GM13976 (cell line): ENCODE data around the gene ATP1B2.
"Not testable (repeated sequence)": the region's sequence is repeated elsewhere in the genome, so short reads cannot be mapped to it uniquely, and the experiment has no call there.

ENCODE experiments used
- DNase-seq: peaks from one replicate; pipeline ENCODE4 v3.0.0; 2012; ENCODE audit warnings: low spot score
- CTCF ChIP-seq: IDR thresholded peaks from 2 replicates; pipeline ENCODE4 v1.5.1; 2012; ENCODE audit warnings: borderline replicate concordance, mild to moderate bottlenecking; ENCODE audit not compliant: insufficient read depth; ENCODE audit errors: extremely low read depth, missing control alignments, control extremely low read depth
- in situ Hi-C: fragments of 300-500 bp; cut with MboI; formaldehyde crosslinking; loops from one replicate; pipeline ENCODE4 v1.12.0; 2022; ENCODE audit warnings: low sequenced_read_pairs, mixed read lengths, inconsistent platforms; ENCODE audit not compliant: unreplicated experiment

The ATP1B2 gene

GRCh38 chr17:7634384-7634783 is 16.3 kb upstream of the ATP1B2 start:
- in situ Hi-C loops, result no loop called here
- TF ChIP-seq CTCF, result peak; percentile 35
- peak; percentile 58 for DNase-seq

- DNase-seq, result no peak
- TF ChIP-seq CTCF, result no peak
- in situ Hi-C loops, result no loop called here
These were observed 14.6 kb upstream of the ATP1B2 start for GRCh38 chr17:7636163-7636562.

GRCh38 chr17:7640783-7641182 is 9.9 kb upstream of the ATP1B2 start:
- in situ Hi-C loops, result no loop called here
- DNase-seq, result no peak
- TF ChIP-seq CTCF, result no peak

GRCh38 chr17:7641635-7642034 is 9.1 kb upstream of the ATP1B2 start:
- DNase-seq, in situ Hi-C loops: not testable (repeated sequence)

GRCh38 chr17:7644775-7645174 is 6.0 kb upstream of the ATP1B2 start:
- TF ChIP-seq CTCF, result no peak
- no peak for DNase-seq
- in situ Hi-C loops, result no loop called here

- in situ Hi-C loops, result no loop called here
- TF ChIP-seq CTCF, result no peak
These were observed 4.3 kb upstream of the ATP1B2 start for GRCh38 chr17:7646457-7646856.

GRCh38 chr17:7647018-7647417 is 3.7 kb upstream of the ATP1B2 start:
- in situ Hi-C loops, result no loop called here
- TF ChIP-seq CTCF, result no peak
- DNase-seq, result no peak

More at GRCh38 chr17:7646457-7646856, 4.3 kb upstream of the ATP1B2 start:
- no peak for DNase-seq
